Osteoblast (primary cell): Measurements from ENCODE around the gene R3HDM2. TPM values are rescaled to one million over a fixed set of nuclear protein-coding genes. Genes with fewer than 3 reads are reported as not detected.

Experiments
- DNase-seq: peaks from one replicate; pipeline ENCODE4 v3.0.0; 2011; ENCODE audit warnings: low spot score, mixed read lengths; ENCODE audit not compliant: insufficient read length; ENCODE audit errors: missing footprints
- H2AFZ ChIP-seq: 2 replicates; pipeline ENCODE4 v1.6.0; 2011; ENCODE audit warnings: mild to moderate bottlenecking, low read length
- H3K27ac ChIP-seq: 2 replicates; pipeline ENCODE4 v1.5.1; 2011; ENCODE audit warnings: mild to moderate bottlenecking, low read depth, low read length, moderate library complexity
- H3K27me3 ChIP-seq: 2 replicates; pipeline ENCODE4 v1.6.0; 2012; ENCODE audit warnings: mild to moderate bottlenecking, control low read depth, inconsistent platforms, low read length, moderate library complexity; ENCODE audit not compliant: insufficient read depth
- H3K36me3 ChIP-seq: 2 replicates; pipeline ENCODE4 v1.5.1; 2011; ENCODE audit warnings: mild to moderate bottlenecking, low read length, control low read depth, moderate library complexity; ENCODE audit not compliant: insufficient read depth
- H3K4me1 ChIP-seq: 2 replicates; pipeline ENCODE4 v1.5.1; 2011; ENCODE audit warnings: mild to moderate bottlenecking, low read length, control low read depth, moderate library complexity; ENCODE audit not compliant: insufficient read depth
- H3K4me2 ChIP-seq: 2 replicates; pipeline ENCODE4 v1.6.0; 2011; ENCODE audit warnings: mild to moderate bottlenecking, low read length; ENCODE audit not compliant: insufficient read depth
- H3K4me3 ChIP-seq: fragments of 200-600 bp; sonication (generic); 3 replicates; pipeline ENCODE4 v1.5.1; 2012; ENCODE audit warnings: mild to moderate bottlenecking, low read length, inconsistent platforms; ENCODE audit not compliant: insufficient read depth
- H3K79me2 ChIP-seq: 2 replicates; pipeline ENCODE4 v1.6.0; 2012; ENCODE audit warnings: mild to moderate bottlenecking, low read length, control low read depth, inconsistent platforms; ENCODE audit not compliant: insufficient read depth
- H3K9me3 ChIP-seq: 2 replicates; pipeline ENCODE4 v1.5.1; 2011; ENCODE audit warnings: low read depth, low read length, control low read depth
- H4K20me1 ChIP-seq: 2 replicates; pipeline ENCODE4 v1.6.0; 2012; ENCODE audit warnings: mild to moderate bottlenecking, low read length, control low read depth; ENCODE audit not compliant: insufficient read depth
- CTCF ChIP-seq: IDR thresholded peaks from 2 replicates; pipeline ENCODE4 v1.5.1; 2011; ENCODE audit warnings: mild to moderate bottlenecking, low read depth, low read length, moderate library complexity; ENCODE audit errors: extremely low read depth
- total RNA-seq: library from RNA; depleted of rRNA; stranded (reverse); fragments of >200 nt; gene quantifications from 2 replicates; pipeline ENCODE4 v1.2.3, GENCODE V29; 2012

R3HDM2 gene
- total RNA-seq, 1 donor, result 23.2 TPM

GRCh38 chr12:57263096-57263495 is 167.7 kb downstream of the R3HDM2 start:
- Histone ChIP-seq H3K4me1 (peaks cover 8% of the 10 kb centered on the region), H3K79me2 (no peaks in the 10 kb centered on the region), H3K9me3 (no peaks in the 10 kb centered on the region), H3K27me3 (no peaks in the 10 kb centered on the region), H2AFZ (no peak overlapping the region), H3K27ac (no peak overlapping the region), H3K36me3 (peaks cover 48% of the 10 kb centered on the region), H3K4me2 (no peak overlapping the region), H4K20me1 (peaks cover 3% of the 10 kb centered on the region), H3K4me3 (no peak overlapping the region)
- TF ChIP-seq CTCF, result no peak
- DNase-seq, result no peak

- Histone ChIP-seq H3K9me3 (no peaks in the 10 kb centered on the region), H3K4me1 (peaks cover 8% of the 10 kb centered on the region), H4K20me1 (peaks cover 3% of the 10 kb centered on the region), H3K79me2 (no peaks in the 10 kb centered on the region), H3K4me2 (no peak overlapping the region), H3K4me3 (no peak overlapping the region), H3K36me3 (peaks cover 48% of the 10 kb centered on the region), H2AFZ (no peak overlapping the region), H3K27me3 (no peaks in the 10 kb centered on the region), H3K27ac (no peak overlapping the region)
- DNase-seq, result no peak
- TF ChIP-seq CTCF, result no peak
These were observed 168.6 kb downstream of the R3HDM2 start for GRCh38 chr12:57262126-57262822.

GRCh38 chr12:57261428-57261865 is 169.4 kb downstream of the R3HDM2 start:
- Histone ChIP-seq H3K36me3 (peaks cover 49% of the 10 kb centered on the region), H3K9me3 (no peaks in the 10 kb centered on the region), H3K79me2 (no peaks in the 10 kb centered on the region), H4K20me1 (peaks cover 3% of the 10 kb centered on the region), H3K4me3 (no peak overlapping the region), H3K4me1 (peaks cover 8% of the 10 kb centered on the region), H3K4me2 (no peak overlapping the region), H3K27ac (no peak overlapping the region), H3K27me3 (no peaks in the 10 kb centered on the region), H2AFZ (no peak overlapping the region)
- no peak for TF ChIP-seq CTCF
- no peak for DNase-seq

GRCh38 chr12:57260366-57260765 is 170.5 kb downstream of the R3HDM2 start:
- H3K79me2 ChIP-seq, result no peaks in the 10 kb centered on the region
- peaks cover 8% of the 10 kb centered on the region for H3K4me1 ChIP-seq
- no peak overlapping the region for H3K4me2 ChIP-seq
- H3K27me3 ChIP-seq, result no peaks in the 10 kb centered on the region
- H3K4me3 ChIP-seq, result no peak overlapping the region
- DNase-seq, result no peak
- H3K27ac ChIP-seq, result no peak overlapping the region
- peaks cover 3% of the 10 kb centered on the region for H4K20me1 ChIP-seq
- no peak overlapping the region for H2AFZ ChIP-seq
- H3K9me3 ChIP-seq, result no peaks in the 10 kb centered on the region
- peaks cover 55% of the 10 kb centered on the region for H3K36me3 ChIP-seq
- no peak for TF ChIP-seq CTCF
